Nephron progenitor cell (in vitro differentiated cells): ENCODE results near the gene MGMT.

Experiments
- DNase-seq: peaks from one replicate; pipeline ENCODE4 v3.0.0; 2021
- H3K27ac Mint-ChIP-seq: 2 replicates; pipeline ENCODE4 v1.8.0; 2021; ENCODE audit warnings: mild to moderate bottlenecking, moderate library complexity, mixed read lengths
- H3K27me3 Mint-ChIP-seq: 2 replicates; pipeline ENCODE4 v1.8.0; 2021; ENCODE audit warnings: mild to moderate bottlenecking, low read depth, mixed read lengths; ENCODE audit not compliant: poor library complexity
- H3K36me3 Mint-ChIP-seq: 2 replicates; pipeline ENCODE4 v1.8.0; 2021; ENCODE audit warnings: low read depth, mixed read lengths
- H3K4me1 Mint-ChIP-seq: 2 replicates; pipeline ENCODE4 v1.8.0; 2021; ENCODE audit warnings: mixed read lengths
- H3K4me3 Mint-ChIP-seq: 2 replicates; pipeline ENCODE4 v1.8.0; 2021; ENCODE audit warnings: mild to moderate bottlenecking, moderate library complexity, mixed read lengths
- H3K9me3 Mint-ChIP-seq: 2 replicates; pipeline ENCODE4 v1.8.0; 2021; ENCODE audit warnings: mild to moderate bottlenecking, moderate library complexity, mixed read lengths
- TF ChIP-seq, protein P1 (sequence below): fragments of 200-600 bp; sonication (generic); IDR thresholded peaks from 2 replicates; pipeline ENCODE4 v1.5.0; 2021; ENCODE audit warnings: antibody characterized with exemption

MGMT gene

DNA sequence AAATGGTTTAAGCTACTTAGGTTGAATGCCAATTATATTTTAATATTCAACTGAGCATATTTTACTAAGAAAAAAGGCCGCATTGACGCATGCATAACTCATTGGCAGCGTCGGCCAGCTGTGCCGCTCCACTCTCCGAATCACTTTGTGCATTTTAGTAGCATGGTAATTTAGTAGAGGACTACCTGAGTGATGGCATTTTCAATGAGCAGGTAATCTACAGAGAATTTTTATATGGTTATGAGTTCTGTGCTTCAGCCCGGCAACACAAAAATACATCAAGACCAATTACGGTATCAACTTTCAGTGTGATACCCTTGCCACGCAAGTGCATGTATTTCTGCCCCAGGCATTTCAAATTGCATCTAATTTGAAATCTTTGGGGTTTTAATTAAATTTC lies 249.8 kb downstream of the MGMT start:
- Mint-ChIP-seq H3K27ac (no peak overlapping the region), H3K4me3 (no peak overlapping the region), H3K27me3 (peaks cover 3% of the 10 kb centered on the region), H3K36me3 (peaks cover 16% of the 10 kb centered on the region), H3K9me3 (peaks cover 14% of the 10 kb centered on the region), H3K4me1 (peaks cover 8% of the 10 kb centered on the region)
- TF ChIP-seq, protein P1, sequence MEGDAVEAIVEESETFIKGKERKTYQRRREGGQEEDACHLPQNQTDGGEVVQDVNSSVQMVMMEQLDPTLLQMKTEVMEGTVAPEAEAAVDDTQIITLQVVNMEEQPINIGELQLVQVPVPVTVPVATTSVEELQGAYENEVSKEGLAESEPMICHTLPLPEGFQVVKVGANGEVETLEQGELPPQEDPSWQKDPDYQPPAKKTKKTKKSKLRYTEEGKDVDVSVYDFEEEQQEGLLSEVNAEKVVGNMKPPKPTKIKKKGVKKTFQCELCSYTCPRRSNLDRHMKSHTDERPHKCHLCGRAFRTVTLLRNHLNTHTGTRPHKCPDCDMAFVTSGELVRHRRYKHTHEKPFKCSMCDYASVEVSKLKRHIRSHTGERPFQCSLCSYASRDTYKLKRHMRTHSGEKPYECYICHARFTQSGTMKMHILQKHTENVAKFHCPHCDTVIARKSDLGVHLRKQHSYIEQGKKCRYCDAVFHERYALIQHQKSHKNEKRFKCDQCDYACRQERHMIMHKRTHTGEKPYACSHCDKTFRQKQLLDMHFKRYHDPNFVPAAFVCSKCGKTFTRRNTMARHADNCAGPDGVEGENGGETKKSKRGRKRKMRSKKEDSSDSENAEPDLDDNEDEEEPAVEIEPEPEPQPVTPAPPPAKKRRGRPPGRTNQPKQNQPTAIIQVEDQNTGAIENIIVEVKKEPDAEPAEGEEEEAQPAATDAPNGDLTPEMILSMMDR = no peak
- DNase-seq = no peak

DNA sequence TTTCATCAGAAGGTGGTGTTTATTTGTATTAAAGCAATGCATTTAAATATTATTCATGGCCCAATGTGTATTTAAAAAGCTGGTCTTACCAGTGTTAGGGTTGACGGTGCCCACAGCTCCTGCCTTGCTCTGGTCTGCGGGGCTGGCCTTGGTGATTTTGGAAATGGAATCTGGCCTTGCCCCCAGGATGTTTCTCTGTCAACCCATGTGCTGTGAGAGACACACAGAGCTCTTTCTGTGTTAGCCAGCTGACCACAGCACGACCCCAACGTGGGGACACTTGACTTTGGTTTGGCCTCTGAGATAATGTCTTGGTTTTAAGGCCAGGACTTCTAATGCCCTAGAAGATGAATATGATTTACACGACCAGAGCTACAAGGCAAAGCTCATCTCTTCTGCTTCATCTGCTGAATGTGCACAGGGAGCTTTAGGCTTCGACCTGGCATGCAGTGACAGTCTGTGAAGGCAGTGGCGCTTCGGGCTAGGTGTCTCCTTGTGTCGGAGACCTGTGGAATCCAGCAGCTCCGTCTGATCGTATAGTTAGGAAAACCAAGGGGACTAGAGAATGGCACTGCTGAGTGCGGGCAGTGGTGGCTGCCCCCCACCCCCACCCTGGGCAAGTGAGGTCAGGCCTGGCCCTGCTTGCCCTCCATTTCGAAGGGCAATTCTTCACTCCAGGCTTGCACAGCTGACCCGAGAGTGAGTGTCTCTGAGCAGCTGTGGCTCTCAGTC lies 250.9 kb downstream of the MGMT start:
- peaks cover 3% of the 10 kb centered on the region for H3K27me3 Mint-ChIP-seq
- peaks cover 8% of the 10 kb centered on the region for H3K4me1 Mint-ChIP-seq
- no peak overlapping the region for H3K27ac Mint-ChIP-seq
- H3K4me3 Mint-ChIP-seq = no peak overlapping the region
- H3K9me3 Mint-ChIP-seq = peaks cover 20% of the 10 kb centered on the region
- TF ChIP-seq, protein P1 = no peak
- H3K36me3 Mint-ChIP-seq = peaks cover 20% of the 10 kb centered on the region
- no peak for DNase-seq

DNA sequence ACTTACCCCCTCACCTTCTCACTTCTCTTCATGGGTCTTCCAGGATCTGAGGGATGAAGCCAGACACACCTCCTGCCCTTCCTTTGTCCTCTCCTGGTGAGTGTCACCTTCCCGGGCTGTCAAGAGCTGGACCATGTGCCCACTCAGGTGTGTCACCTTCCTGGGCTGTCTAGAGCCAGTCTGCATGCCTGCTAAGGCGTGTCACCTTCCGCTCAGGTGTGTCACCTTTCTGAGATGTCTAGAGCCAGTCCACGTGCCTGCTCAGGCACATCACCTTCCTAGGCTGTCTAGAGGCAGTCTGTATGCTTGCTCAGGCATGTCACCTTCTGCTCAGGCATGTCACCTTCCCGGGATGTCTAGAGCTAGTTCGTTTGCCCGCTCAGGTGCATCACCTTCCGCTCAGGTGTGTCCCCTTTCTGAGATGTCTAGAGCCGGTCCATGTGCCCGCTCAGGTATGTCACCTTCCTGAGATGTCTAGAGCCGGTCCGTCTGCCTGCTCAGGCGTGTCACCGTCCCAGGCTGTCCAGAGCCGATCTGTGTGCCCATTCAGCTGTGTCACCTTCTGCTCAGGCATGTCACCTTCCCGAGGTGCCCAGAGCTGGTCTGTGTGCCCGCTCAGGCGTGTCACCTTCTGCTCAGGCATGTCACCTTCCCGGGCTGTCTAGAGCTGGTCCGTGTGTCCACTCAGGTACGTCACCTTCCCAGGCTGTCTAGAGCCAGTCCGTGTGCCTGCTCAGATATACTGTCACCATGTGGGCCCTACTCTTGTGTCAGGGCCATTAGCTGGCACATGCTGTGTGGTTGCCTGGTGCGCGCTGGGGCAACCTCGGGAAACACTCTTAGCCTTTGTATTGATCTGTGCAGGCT lies 251.7 kb downstream of the MGMT start:
- Mint-ChIP-seq H3K27ac (peak overlapping the region; percentile 59), H3K27me3 (no peaks in the 10 kb centered on the region), H3K9me3 (peaks cover 24% of the 10 kb centered on the region), H3K4me3 (no peak overlapping the region), H3K36me3 (peaks cover 26% of the 10 kb centered on the region), H3K4me1 (peaks cover 8% of the 10 kb centered on the region)
- TF ChIP-seq, protein P1 = no peak
- DNase-seq = no peak

DNA sequence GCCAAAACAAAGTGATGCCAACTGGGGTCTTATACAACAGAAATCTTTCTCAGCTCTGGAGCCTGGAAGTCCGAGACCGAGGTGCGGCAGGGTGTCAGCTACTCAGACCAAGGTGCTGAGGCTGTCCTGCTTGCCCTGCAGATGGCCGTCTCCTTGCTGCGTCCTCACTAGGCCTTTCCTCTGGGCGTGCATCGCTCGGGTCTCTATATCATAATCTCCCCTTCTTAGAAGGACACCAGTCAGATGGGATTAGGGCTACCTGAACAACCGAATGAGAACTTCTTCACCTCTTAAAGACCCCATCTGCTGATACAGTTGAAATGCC lies 252.3 kb downstream of the MGMT start:
- Mint-ChIP-seq H3K4me1 (peaks cover 8% of the 10 kb centered on the region), H3K9me3 (peaks cover 24% of the 10 kb centered on the region), H3K36me3 (peaks cover 26% of the 10 kb centered on the region), H3K27ac (no peak overlapping the region), H3K4me3 (no peak overlapping the region), H3K27me3 (no peaks in the 10 kb centered on the region)
- TF ChIP-seq, protein P1 = no peak
- no peak for DNase-seq

DNA sequence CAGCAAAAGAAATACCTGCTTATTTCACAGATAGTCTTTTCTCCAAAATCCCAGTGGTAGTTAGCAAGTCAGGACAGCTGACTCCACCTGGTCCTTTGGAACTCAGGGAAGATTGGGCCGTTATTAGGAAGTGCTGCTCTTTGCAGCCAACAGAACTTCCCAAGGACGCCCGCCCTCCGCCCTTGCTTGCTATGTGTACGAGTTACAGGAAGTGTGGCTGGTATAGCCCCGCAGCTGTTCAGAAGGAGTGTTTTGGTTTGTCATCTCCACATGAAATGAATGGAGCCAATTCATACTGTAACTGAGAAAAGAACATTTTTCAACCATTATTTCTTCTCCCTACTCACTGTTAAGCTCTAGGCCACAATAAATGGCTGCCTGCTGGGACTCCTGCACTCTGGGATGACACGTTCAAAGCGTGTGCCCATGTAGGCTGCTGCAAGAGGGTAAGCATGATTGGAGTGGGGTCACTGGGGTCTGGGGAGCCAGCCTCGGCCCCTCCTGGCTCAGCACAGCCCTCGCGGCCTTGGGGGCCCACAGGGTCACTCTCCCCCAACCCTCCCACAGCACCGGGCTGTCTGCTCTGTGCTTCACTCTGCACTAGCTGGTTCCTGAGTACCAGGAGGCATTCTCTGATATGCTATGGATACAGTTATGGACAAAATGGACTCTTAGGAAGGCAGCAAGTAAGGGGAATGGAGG lies 253.0 kb downstream of the MGMT start:
- H3K27ac Mint-ChIP-seq = no peak overlapping the region
- H3K4me3 Mint-ChIP-seq = no peak overlapping the region
- peaks cover 26% of the 10 kb centered on the region for H3K36me3 Mint-ChIP-seq
- TF ChIP-seq, protein P1 = no peak
- no peaks in the 10 kb centered on the region for H3K27me3 Mint-ChIP-seq
- H3K9me3 Mint-ChIP-seq = peaks cover 24% of the 10 kb centered on the region
- H3K4me1 Mint-ChIP-seq = peaks cover 8% of the 10 kb centered on the region
- DNase-seq = no peak
